GM12801 (cell line): Measurements from ENCODE around the gene ADGRA3.

ENCODE experiments used
- CTCF ChIP-seq: IDR thresholded peaks from one replicate; pipeline ENCODE4 v1.5.1; 2011; ENCODE audit warnings: control low read depth; ENCODE audit not compliant: insufficient read length; ENCODE audit errors: extremely low read depth

Gene ADGRA3

DNA sequence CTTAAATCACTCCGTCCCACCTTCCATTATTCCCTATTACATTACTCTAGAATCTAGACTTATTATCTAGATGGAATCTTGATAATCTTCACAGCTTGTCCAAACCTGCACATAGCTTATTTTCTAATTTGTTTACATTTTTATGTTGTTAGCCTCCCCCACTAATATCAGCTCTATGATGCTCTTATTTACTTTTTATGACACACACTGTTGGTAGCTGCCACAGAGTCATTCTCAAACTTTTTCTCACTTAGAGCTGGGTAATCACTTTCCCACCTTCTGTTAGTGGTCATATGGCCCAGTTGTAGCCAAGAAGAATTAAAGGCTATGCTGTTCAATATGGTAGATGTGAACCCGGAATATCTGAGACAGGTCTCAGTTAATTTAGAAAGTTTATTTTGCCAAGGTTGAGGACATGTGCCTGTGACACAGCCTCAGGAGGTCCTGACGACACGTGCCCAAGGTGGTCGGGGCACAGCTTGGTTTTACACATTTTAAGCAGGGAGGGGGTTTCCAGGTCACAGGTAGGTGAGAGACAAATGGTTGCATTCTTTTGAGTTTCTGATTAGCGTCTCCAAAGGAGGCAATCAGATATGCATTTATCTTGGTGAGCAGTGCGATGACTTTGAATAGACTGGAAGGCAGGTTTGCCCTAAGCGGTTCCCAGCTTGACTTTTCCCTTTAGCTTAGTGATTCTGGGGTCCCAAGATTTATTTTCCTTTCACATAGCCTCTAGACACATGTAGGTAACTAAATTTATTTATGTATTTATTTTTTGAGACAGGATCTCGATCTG lies 7.0 kb upstream of the ADGRA3 start:
- no peak for TF ChIP-seq CTCF

DNA sequence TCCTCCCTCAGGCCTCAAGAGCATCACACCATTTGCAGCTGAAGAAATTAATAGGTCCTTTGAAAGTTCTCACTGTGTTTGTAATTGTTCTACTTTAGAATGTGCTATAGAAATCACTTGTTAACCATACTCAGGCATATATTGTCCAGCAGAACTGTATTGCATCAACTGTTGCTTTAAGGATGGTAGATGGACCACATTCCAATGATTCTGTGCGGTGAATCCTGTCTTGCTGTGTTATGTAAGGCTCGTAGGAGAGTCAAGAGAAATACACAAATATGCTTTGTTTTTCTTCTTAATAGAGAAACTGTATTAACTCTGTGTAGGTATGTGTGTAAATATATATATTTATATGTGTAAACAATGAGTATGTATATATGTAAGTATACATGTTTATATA lies 6.3 kb upstream of the ADGRA3 start:
- no peak for TF ChIP-seq CTCF

- TF ChIP-seq CTCF: no peak
These were observed 5.4 kb upstream of the ADGRA3 start for GRCh38 chr4:22521240-22521639.

- TF ChIP-seq CTCF: no peak
These were observed 550 bp downstream of the ADGRA3 start for GRCh38 chr4:22515145-22515887.

DNA sequence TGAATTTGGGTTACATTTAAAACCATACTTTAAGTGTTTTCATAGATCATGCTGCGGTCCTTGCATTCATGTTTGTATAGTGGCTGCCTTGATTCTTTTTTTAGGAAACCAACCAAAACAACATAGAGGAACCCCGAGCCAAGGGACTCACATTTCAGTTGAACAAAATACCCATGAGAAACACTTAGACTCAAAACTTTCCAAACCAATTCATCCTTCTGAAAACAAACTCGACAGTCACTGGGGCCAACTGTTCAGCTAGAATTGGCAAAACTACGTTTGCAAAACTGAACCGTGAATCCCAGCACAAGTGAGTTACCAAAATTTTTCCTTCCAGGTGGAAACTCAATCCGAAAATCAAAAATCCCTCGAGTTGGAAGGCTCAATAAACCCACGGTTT lies 1.4 kb downstream of the ADGRA3 start:
- TF ChIP-seq CTCF: no peak

DNA sequence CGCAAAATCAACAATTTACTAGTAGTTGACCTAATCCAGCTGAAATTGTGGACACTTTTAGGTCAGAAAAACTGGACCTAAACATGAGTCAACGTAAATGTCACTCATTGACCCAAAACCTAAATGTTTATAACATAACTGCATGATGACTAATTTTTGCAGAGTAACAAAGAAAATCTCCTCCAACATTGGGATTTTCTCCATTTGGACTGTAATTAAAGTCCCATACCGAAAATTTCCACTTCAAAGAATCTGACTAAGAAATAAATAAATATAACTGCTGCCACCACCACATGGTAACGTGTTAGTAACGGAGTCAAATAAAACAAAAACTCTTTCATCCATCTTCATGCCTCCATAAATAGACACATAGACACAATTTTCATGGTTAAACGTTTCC lies 1.9 kb downstream of the ADGRA3 start:
- TF ChIP-seq CTCF: no peak

DNA sequence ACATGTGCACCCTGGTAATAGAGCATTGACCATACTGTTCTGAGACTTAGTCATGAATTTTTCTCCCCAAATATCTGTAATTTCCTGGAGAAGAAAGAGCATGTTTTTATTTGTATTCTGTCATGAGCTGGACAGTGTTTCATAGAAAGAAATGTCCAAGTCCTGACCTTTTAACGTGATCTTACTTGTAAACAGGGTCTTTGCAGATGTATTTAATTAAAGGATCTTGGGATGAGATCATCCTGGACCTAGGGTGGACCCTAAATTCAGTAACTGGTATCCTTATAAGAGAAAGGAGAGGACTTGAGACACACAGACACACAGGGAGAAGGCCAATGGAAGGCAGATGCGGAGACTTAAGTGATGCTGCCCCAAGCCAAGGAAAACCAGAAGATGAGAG lies 3.6 kb downstream of the ADGRA3 start:
- no peak for TF ChIP-seq CTCF
